ENCODE results near the gene DLAT. TPM values are rescaled to one million over a fixed set of nuclear protein-coding genes. Genes with fewer than 3 reads are reported as not detected.

Gene DLAT
- total and polyA plus RNA-seq, 2 experiments from 2014 or later, result 31.8 to 66.5 TPM

DNA sequence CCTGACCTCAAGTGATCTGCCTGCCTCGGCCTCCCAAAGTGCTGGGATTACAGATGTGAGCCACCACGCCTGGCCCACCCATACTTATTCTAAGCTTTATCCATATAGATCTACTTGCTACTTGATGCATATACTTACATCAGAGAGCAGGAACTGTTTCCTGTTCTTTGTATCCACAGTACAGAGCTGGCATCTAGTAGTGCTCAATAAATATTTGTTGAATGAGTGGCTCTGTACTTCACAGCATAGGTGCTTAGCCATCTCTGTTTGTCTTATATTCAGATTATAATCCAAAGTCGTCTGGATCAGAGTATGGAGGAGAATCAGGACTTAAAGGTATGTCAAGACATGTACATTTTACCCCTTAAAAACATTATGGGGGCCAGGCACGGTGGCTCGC lies 38.6 kb upstream of the DLAT start:
- Histone ChIP-seq H3K36me3 (ENCODE audit: insufficient read depth) (peaks cover 20% of the 10 kb centered on the region), H3K4me1 (ENCODE audit: insufficient read depth) (peaks cover 23% of the 10 kb centered on the region), H3K27ac (ENCODE audit: low read depth) (no peak overlapping the region), H3K4me2 (no peak overlapping the region), H2AFZ (no peak overlapping the region), H3F3A (replicated peaks; ENCODE audit: low read depth) (no peaks in the 10 kb centered on the region), H3K27me3 (ENCODE audit: insufficient read depth) (no peaks in the 10 kb centered on the region), H3K79me2 (replicated peaks; ENCODE audit: insufficient read depth) (no peaks in the 10 kb centered on the region), H3K4me3 (no peak overlapping the region), H3K9me2 (ENCODE audit: insufficient read depth) (no peaks in the 10 kb centered on the region), H4K20me1 (replicated peaks; ENCODE audit: insufficient read depth) (no peaks in the 10 kb centered on the region)
- Mint-ChIP-seq H3K27ac (no peak overlapping the region), H3K4me1 (peaks cover 28% of the 10 kb centered on the region), H3K27me3 (ENCODE audit: insufficient read depth, low read depth, poor library complexity) (peaks cover 1% of the 10 kb centered on the region), H3K4me3 (no peak overlapping the region), H3K9me3 (no peaks in the 10 kb centered on the region), H3K36me3 (ENCODE audit: low read depth) (peaks cover 43% of the 10 kb centered on the region)
- DNase-seq (ENCODE audit: low spot score), result no peak
- TF ChIP-seq, protein P1, sequence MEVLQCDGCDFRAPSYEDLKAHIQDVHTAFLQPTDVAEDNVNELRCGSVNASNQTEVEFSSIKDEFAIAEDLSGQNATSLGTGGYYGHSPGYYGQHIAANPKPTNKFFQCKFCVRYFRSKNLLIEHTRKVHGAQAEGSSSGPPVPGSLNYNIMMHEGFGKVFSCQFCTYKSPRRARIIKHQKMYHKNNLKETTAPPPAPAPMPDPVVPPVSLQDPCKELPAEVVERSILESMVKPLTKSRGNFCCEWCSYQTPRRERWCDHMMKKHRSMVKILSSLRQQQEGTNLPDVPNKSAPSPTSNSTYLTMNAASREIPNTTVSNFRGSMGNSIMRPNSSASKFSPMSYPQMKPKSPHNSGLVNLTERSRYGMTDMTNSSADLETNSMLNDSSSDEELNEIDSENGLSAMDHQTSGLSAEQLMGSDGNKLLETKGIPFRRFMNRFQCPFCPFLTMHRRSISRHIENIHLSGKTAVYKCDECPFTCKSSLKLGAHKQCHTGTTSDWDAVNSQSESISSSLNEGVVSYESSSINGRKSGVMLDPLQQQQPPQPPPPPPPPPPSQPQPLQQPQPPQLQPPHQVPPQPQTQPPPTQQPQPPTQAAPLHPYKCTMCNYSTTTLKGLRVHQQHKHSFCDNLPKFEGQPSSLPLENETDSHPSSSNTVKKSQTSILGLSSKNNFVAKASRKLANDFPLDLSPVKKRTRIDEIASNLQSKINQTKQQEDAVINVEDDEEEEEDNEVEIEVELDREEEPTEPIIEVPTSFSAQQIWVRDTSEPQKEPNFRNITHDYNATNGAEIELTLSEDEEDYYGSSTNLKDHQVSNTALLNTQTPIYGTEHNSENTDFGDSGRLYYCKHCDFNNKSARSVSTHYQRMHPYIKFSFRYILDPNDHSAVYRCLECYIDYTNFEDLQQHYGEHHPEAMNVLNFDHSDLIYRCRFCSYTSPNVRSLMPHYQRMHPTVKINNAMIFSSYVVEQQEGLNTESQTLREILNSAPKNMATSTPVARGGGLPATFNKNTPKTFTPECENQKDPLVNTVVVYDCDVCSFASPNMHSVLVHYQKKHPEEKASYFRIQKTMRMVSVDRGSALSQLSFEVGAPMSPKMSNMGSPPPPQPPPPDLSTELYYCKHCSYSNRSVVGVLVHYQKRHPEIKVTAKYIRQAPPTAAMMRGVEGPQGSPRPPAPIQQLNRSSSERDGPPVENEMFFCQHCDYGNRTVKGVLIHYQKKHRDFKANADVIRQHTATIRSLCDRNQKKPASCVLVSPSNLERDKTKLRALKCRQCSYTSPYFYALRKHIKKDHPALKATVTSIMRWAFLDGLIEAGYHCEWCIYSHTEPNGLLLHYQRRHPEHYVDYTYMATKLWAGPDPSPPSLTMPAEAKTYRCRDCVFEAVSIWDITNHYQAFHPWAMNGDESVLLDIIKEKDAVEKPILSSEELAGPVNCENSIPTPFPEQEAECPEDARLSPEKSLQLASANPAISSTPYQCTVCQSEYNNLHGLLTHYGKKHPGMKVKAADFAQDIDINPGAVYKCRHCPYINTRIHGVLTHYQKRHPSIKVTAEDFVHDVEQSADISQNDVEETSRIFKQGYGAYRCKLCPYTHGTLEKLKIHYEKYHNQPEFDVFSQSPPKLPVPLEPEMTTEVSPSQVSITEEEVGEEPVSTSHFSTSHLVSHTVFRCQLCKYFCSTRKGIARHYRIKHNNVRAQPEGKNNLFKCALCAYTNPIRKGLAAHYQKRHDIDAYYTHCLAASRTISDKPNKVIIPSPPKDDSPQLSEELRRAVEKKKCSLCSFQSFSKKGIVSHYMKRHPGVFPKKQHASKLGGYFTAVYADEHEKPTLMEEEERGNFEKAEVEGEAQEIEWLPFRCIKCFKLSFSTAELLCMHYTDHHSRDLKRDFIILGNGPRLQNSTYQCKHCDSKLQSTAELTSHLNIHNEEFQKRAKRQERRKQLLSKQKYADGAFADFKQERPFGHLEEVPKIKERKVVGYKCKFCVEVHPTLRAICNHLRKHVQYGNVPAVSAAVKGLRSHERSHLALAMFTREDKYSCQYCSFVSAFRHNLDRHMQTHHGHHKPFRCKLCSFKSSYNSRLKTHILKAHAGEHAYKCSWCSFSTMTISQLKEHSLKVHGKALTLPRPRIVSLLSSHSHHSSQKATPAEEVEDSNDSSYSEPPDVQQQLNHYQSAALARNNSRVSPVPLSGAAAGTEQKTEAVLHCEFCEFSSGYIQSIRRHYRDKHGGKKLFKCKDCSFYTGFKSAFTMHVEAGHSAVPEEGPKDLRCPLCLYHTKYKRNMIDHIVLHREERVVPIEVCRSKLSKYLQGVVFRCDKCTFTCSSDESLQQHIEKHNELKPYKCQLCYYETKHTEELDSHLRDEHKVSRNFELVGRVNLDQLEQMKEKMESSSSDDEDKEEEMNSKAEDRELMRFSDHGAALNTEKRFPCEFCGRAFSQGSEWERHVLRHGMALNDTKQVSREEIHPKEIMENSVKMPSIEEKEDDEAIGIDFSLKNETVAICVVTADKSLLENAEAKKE (CRISPR knock-in tag; IDR thresholded peaks at IDR 0.05), result no peak
- TF ChIP-seq NANOG (IDR thresholded peaks at IDR 0.05; ENCODE audit: borderline replicate concordance) (no peak), ZNF331 (CRISPR knock-in tag; IDR thresholded peaks at IDR 0.05; ENCODE audit: low read depth) (no peak), CREB1 (CRISPR knock-in tag; IDR thresholded peaks at IDR 0.05; ENCODE audit: low read depth) (no peak), STAT1 (IDR thresholded peaks at IDR 0.05; ENCODE audit: unreplicated experiment) (no peak), JUNB (IDR thresholded peaks at IDR 0.05; ENCODE audit: unreplicated experiment) (no peak), POLR2AphosphoS5 (IDR thresholded peaks at IDR 0.05; ENCODE audit: low read depth) (no peak), EZH2phosphoT487 (IDR thresholded peaks at IDR 0.05; ENCODE audit: unreplicated experiment) (no peak), ZNF114 (CRISPR knock-in tag; IDR thresholded peaks at IDR 0.05) (no peak), EZH2 (IDR thresholded peaks at IDR 0.05; ENCODE audit: low read depth, unreplicated experiment) (no peak)
- TF ChIP-seq, protein P2, sequence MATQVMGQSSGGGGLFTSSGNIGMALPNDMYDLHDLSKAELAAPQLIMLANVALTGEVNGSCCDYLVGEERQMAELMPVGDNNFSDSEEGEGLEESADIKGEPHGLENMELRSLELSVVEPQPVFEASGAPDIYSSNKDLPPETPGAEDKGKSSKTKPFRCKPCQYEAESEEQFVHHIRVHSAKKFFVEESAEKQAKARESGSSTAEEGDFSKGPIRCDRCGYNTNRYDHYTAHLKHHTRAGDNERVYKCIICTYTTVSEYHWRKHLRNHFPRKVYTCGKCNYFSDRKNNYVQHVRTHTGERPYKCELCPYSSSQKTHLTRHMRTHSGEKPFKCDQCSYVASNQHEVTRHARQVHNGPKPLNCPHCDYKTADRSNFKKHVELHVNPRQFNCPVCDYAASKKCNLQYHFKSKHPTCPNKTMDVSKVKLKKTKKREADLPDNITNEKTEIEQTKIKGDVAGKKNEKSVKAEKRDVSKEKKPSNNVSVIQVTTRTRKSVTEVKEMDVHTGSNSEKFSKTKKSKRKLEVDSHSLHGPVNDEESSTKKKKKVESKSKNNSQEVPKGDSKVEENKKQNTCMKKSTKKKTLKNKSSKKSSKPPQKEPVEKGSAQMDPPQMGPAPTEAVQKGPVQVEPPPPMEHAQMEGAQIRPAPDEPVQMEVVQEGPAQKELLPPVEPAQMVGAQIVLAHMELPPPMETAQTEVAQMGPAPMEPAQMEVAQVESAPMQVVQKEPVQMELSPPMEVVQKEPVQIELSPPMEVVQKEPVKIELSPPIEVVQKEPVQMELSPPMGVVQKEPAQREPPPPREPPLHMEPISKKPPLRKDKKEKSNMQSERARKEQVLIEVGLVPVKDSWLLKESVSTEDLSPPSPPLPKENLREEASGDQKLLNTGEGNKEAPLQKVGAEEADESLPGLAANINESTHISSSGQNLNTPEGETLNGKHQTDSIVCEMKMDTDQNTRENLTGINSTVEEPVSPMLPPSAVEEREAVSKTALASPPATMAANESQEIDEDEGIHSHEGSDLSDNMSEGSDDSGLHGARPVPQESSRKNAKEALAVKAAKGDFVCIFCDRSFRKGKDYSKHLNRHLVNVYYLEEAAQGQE (IDR thresholded peaks at IDR 0.05; ENCODE audit: unreplicated experiment), result no peak
- TF ChIP-seq, protein P3, sequence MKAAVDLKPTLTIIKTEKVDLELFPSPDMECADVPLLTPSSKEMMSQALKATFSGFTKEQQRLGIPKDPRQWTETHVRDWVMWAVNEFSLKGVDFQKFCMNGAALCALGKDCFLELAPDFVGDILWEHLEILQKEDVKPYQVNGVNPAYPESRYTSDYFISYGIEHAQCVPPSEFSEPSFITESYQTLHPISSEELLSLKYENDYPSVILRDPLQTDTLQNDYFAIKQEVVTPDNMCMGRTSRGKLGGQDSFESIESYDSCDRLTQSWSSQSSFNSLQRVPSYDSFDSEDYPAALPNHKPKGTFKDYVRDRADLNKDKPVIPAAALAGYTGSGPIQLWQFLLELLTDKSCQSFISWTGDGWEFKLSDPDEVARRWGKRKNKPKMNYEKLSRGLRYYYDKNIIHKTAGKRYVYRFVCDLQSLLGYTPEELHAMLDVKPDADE (IDR thresholded peaks at IDR 0.05), result no peak
- TF ChIP-seq, protein P4, sequence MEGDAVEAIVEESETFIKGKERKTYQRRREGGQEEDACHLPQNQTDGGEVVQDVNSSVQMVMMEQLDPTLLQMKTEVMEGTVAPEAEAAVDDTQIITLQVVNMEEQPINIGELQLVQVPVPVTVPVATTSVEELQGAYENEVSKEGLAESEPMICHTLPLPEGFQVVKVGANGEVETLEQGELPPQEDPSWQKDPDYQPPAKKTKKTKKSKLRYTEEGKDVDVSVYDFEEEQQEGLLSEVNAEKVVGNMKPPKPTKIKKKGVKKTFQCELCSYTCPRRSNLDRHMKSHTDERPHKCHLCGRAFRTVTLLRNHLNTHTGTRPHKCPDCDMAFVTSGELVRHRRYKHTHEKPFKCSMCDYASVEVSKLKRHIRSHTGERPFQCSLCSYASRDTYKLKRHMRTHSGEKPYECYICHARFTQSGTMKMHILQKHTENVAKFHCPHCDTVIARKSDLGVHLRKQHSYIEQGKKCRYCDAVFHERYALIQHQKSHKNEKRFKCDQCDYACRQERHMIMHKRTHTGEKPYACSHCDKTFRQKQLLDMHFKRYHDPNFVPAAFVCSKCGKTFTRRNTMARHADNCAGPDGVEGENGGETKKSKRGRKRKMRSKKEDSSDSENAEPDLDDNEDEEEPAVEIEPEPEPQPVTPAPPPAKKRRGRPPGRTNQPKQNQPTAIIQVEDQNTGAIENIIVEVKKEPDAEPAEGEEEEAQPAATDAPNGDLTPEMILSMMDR (conservative IDR thresholded peaks at IDR 0.05; ENCODE audit: low read depth in 2 of 2), result no peak
- no peak for ATAC-seq
